Mesendoderm (in vitro differentiated cells): ENCODE data around the gene KIF27.
A peak's percentile ranks its signal among the peaks of the same experiment; 100 is the strongest.

Experiments
- DNase-seq: peaks from one replicate; pipeline ENCODE4 v3.0.0; 2013
- H2AK5ac ChIP-seq: 2 replicates; pipeline ENCODE4 v1.6.1; 2013; ENCODE audit warnings: low read length, inconsistent platforms
- H2BK120ac ChIP-seq: 2 replicates; pipeline ENCODE4 v1.6.1; 2013; ENCODE audit warnings: low read depth, mild to moderate bottlenecking, low read length, moderate library complexity, mixed read lengths
- H2BK15ac ChIP-seq: replicated peaks from 2 replicates; pipeline ENCODE4 v1.6.1; 2013; ENCODE audit warnings: low read depth, mild to moderate bottlenecking, moderate library complexity
- H2BK5ac ChIP-seq: 2 replicates; pipeline ENCODE4 v1.6.1; 2013; ENCODE audit warnings: low read length, inconsistent platforms
- H3K18ac ChIP-seq: 2 replicates; pipeline ENCODE4 v1.6.1; 2013; ENCODE audit warnings: mild to moderate bottlenecking, low read length, mixed read lengths
- H3K23ac ChIP-seq: one replicate; pipeline ENCODE4 v1.6.1; 2013; ENCODE audit warnings: low read length
- H3K27ac ChIP-seq: 2 replicates; pipeline ENCODE4 v1.5.1; 2013; ENCODE audit warnings: low read depth, mild to moderate bottlenecking, inconsistent platforms, low read length, moderate library complexity
- H3K27me3 ChIP-seq: 2 replicates; pipeline ENCODE4 v1.6.1; 2013; ENCODE audit warnings: low read length, control low read depth, mild to moderate bottlenecking, inconsistent platforms; ENCODE audit not compliant: insufficient read depth, poor library complexity
- H3K36me3 ChIP-seq: 2 replicates; pipeline ENCODE4 v1.6.1; 2013; ENCODE audit warnings: low read length, inconsistent platforms; ENCODE audit not compliant: control insufficient read depth, insufficient read depth
- H3K4ac ChIP-seq: one replicate; pipeline ENCODE4 v1.6.1; 2013; ENCODE audit warnings: low read depth, mild to moderate bottlenecking, low read length, moderate library complexity
- H3K4me1 ChIP-seq: 2 replicates; pipeline ENCODE4 v1.6.1; 2013; ENCODE audit warnings: low read depth, low read length, inconsistent platforms; ENCODE audit not compliant: control insufficient read depth
- H3K4me2 ChIP-seq: 2 replicates; pipeline ENCODE4 v1.6.1; 2013; ENCODE audit warnings: low read length
- H3K4me3 ChIP-seq: 2 replicates; pipeline ENCODE4 v1.5.1; 2013; ENCODE audit warnings: mild to moderate bottlenecking, low read length
- H3K56ac ChIP-seq: one replicate; pipeline ENCODE4 v1.6.1; 2013; ENCODE audit warnings: low read length
- H3K79me1 ChIP-seq: 2 replicates; pipeline ENCODE4 v1.6.1; 2013; ENCODE audit warnings: low read length, inconsistent platforms
- H3K79me2 ChIP-seq: 2 replicates; pipeline ENCODE4 v1.6.1; 2013; ENCODE audit warnings: mild to moderate bottlenecking, low read length; ENCODE audit not compliant: control insufficient read depth, insufficient read depth
- H3K9ac ChIP-seq: 2 replicates; pipeline ENCODE4 v1.6.1; 2013; ENCODE audit warnings: low read length, inconsistent platforms
- H4K5ac ChIP-seq: one replicate; pipeline ENCODE4 v1.6.1; 2013; ENCODE audit warnings: low read length
- H4K8ac ChIP-seq: one replicate; pipeline ENCODE4 v1.6.1; 2013; ENCODE audit warnings: low read depth, mild to moderate bottlenecking, control low read depth, low read length, moderate library complexity
- WGBS: extraction: QIAGEN DNeasy Blood & Tissue Kit; methylation state at CpG from one replicate; pipeline ENCODE4 v1.1.7; 2013; ENCODE audit warnings: low lambda C conversion rate, missing lambda C conversion rate; ENCODE audit not compliant: insufficient coverage; ENCODE audit errors: extremely low coverage; 5-methylcytosine and 5-hydroxymethylcytosine counted together

KIF27 gene

GRCh38 chr9:83965350-83966208, 44.3 kb upstream of the KIF27 start:
- Histone ChIP-seq H3K23ac (no peak overlapping the region), H2BK5ac (no peak overlapping the region), H3K9ac (no peak overlapping the region), H3K4me3 (no peak overlapping the region), H3K79me2 (no peaks in the 10 kb centered on the region), H2AK5ac (no peak overlapping the region), H3K27me3 (no peaks in the 10 kb centered on the region), H3K79me1 (no peaks in the 10 kb centered on the region), H3K4me2 (no peak overlapping the region), H3K4ac (no peak overlapping the region), H3K4me1 (no peaks in the 10 kb centered on the region), H2BK120ac (no peak overlapping the region), H4K8ac (no peak overlapping the region), H3K27ac (no peak overlapping the region), H3K56ac (no peak overlapping the region), H3K18ac (no peak overlapping the region), H4K5ac (no peak overlapping the region), H2BK15ac (no peak overlapping the region), H3K36me3 (no peaks in the 10 kb centered on the region)
- peak; percentile 65 for DNase-seq
- no CpG with 5 or more reads among the region's 11 CpGs for WGBS

DNA sequence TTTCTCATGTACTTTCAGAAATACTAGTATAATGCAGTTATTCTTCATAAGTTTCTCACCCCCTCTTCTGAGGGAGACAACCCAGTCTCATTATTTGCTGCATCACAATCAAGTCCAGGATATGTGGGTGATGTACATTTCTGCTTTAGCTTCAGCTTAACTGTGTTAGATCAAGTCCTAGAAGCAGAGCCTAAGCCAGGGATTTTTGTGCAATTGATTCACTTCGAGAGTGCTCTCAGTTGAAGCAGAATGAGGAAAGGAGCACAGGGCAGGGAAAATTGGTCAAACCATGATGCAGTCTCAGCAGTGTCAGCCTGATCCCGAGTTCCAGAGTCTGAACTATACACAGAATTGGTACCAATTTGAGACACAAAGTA, 43.7 kb upstream of the KIF27 start:
- Histone ChIP-seq H3K18ac (no peak overlapping the region), H3K56ac (no peak overlapping the region), H2BK5ac (no peak overlapping the region), H3K27ac (no peak overlapping the region), H2AK5ac (no peak overlapping the region), H3K4me3 (no peak overlapping the region), H3K4ac (no peak overlapping the region), H2BK15ac (no peak overlapping the region), H3K9ac (no peak overlapping the region), H2BK120ac (no peak overlapping the region), H3K4me1 (no peaks in the 10 kb centered on the region), H3K27me3 (no peaks in the 10 kb centered on the region), H3K79me2 (no peaks in the 10 kb centered on the region), H3K23ac (no peak overlapping the region), H3K4me2 (no peak overlapping the region), H3K36me3 (no peaks in the 10 kb centered on the region), H3K79me1 (no peaks in the 10 kb centered on the region), H4K5ac (no peak overlapping the region), H4K8ac (no peak overlapping the region)
- no peak for DNase-seq
- no CpG with 5 or more reads among the region's 2 CpGs for WGBS

GRCh38 chr9:83962165-83962564, 40.9 kb upstream of the KIF27 start:
- Histone ChIP-seq H3K79me2 (no peaks in the 10 kb centered on the region), H3K4me3 (no peak overlapping the region), H3K9ac (no peak overlapping the region), H3K4ac (no peak overlapping the region), H2BK120ac (no peak overlapping the region), H3K36me3 (no peaks in the 10 kb centered on the region), H2AK5ac (no peak overlapping the region), H3K18ac (no peak overlapping the region), H2BK5ac (no peak overlapping the region), H3K56ac (no peak overlapping the region), H3K23ac (no peak overlapping the region), H3K4me2 (no peak overlapping the region), H3K27me3 (no peaks in the 10 kb centered on the region), H3K79me1 (no peaks in the 10 kb centered on the region), H4K5ac (no peak overlapping the region), H2BK15ac (no peak overlapping the region), H4K8ac (no peak overlapping the region), H3K4me1 (no peaks in the 10 kb centered on the region), H3K27ac (no peak overlapping the region)
- no CpG with 5 or more reads among the region's 3 CpGs for WGBS
- DNase-seq = peak; percentile 75

GRCh38 chr9:83960991-83961390, 39.8 kb upstream of the KIF27 start:
- H3K4me3 ChIP-seq = no peak overlapping the region
- H3K9ac ChIP-seq = no peak overlapping the region
- H3K56ac ChIP-seq = no peak overlapping the region
- no peak overlapping the region for H3K27ac ChIP-seq
- WGBS = no CpG with 5 or more reads among the region's 5 CpGs
- H3K79me1 ChIP-seq = no peaks in the 10 kb centered on the region
- H3K23ac ChIP-seq = no peak overlapping the region
- H3K4me1 ChIP-seq = no peaks in the 10 kb centered on the region
- H2BK5ac ChIP-seq = no peak overlapping the region
- H3K18ac ChIP-seq = no peak overlapping the region
- H2BK15ac ChIP-seq = no peak overlapping the region
- H3K27me3 ChIP-seq = no peaks in the 10 kb centered on the region
- H3K4me2 ChIP-seq = no peak overlapping the region
- no peak overlapping the region for H2AK5ac ChIP-seq
- DNase-seq = no peak
- H3K36me3 ChIP-seq = no peaks in the 10 kb centered on the region
- no peak overlapping the region for H4K5ac ChIP-seq
- H4K8ac ChIP-seq = no peak overlapping the region
- no peak overlapping the region for H2BK120ac ChIP-seq
- no peak overlapping the region for H3K4ac ChIP-seq
- H3K79me2 ChIP-seq = no peaks in the 10 kb centered on the region

DNA sequence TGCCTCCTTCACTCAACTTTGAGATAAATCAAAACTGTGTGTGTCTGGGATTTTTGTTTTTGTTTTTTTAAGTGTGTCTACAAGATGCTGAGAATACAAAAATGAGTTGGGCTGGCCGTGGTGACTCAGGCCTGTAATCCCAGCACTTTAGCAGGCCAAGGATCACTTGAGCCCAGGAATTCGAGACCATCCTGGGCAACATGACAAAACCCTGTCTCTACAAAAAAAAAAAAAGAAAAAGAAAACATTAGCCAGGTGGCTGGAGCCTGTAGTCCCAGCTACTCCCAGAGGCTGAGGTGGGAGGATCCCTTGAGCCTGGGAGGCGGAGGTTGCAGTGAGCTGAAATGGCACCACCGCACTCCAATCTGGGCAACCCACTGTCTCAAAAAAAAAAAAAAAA, 37.8 kb upstream of the KIF27 start:
- no peak overlapping the region for H2BK15ac ChIP-seq
- DNase-seq = no peak
- no peaks in the 10 kb centered on the region for H3K4me1 ChIP-seq
- H4K8ac ChIP-seq = no peak overlapping the region
- no peak overlapping the region for H3K4me2 ChIP-seq
- no peak overlapping the region for H2AK5ac ChIP-seq
- no peak overlapping the region for H3K4me3 ChIP-seq
- H3K23ac ChIP-seq = no peak overlapping the region
- H3K18ac ChIP-seq = no peak overlapping the region
- H2BK5ac ChIP-seq = no peak overlapping the region
- H3K9ac ChIP-seq = no peak overlapping the region
- no peaks in the 10 kb centered on the region for H3K27me3 ChIP-seq
- no peaks in the 10 kb centered on the region for H3K36me3 ChIP-seq
- no peak overlapping the region for H3K4ac ChIP-seq
- no peaks in the 10 kb centered on the region for H3K79me2 ChIP-seq
- H2BK120ac ChIP-seq = no peak overlapping the region
- no peak overlapping the region for H4K5ac ChIP-seq
- no peak overlapping the region for H3K27ac ChIP-seq
- WGBS = no CpG with 5 or more reads among the region's 4 CpGs
- no peak overlapping the region for H3K56ac ChIP-seq
- H3K79me1 ChIP-seq = no peaks in the 10 kb centered on the region

DNA sequence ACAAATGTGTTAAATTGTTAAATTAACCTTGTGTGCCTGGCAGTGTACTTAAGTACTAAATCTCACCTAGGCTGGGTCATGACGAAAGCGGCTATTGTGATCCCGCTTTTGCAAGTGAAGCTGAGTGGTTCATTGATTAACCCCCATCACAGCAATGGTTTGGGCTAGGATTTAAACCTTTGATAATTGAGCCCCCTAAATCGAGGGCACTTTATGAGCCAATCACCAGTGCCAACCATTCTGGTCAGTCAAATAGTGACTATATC, 35.9 kb upstream of the KIF27 start:
- Histone ChIP-seq H3K23ac (no peak overlapping the region), H4K5ac (no peak overlapping the region), H3K27ac (no peak overlapping the region), H3K4ac (no peak overlapping the region), H3K79me1 (no peaks in the 10 kb centered on the region), H3K9ac (no peak overlapping the region), H3K27me3 (no peaks in the 10 kb centered on the region), H2AK5ac (no peak overlapping the region), H2BK15ac (no peak overlapping the region), H3K36me3 (no peaks in the 10 kb centered on the region), H2BK120ac (no peak overlapping the region), H3K4me3 (no peak overlapping the region), H3K79me2 (no peaks in the 10 kb centered on the region), H3K4me2 (no peak overlapping the region), H3K56ac (no peak overlapping the region), H2BK5ac (no peak overlapping the region), H4K8ac (no peak overlapping the region), H3K4me1 (no peaks in the 10 kb centered on the region), H3K18ac (no peak overlapping the region)
- no CpG with 5 or more reads among the region's 4 CpGs for WGBS
- DNase-seq = no peak
